NT2/D1 (cell line): Measurements from ENCODE around the gene SULT2A1.
"Not testable (repeated sequence)": the region's sequence is repeated elsewhere in the genome, so short reads cannot be mapped to it uniquely, and the experiment has no call there.

ENCODE experiments used
- DNase-seq: peaks from one replicate; pipeline ENCODE4 v3.0.0-alpha.2; 2011; ENCODE audit warnings: low read depth, low spot score
- H3K27me3 ChIP-seq: 2 replicates; pipeline ENCODE4 v1.6.0; 2011; ENCODE audit warnings: mild to moderate bottlenecking; ENCODE audit not compliant: insufficient read length, insufficient read depth
- H3K36me3 ChIP-seq: 2 replicates; pipeline ENCODE4 v1.6.1; 2011; ENCODE audit warnings: mild to moderate bottlenecking, low read length, mixed read lengths; ENCODE audit not compliant: insufficient read depth, insufficient read length
- H3K4me1 ChIP-seq: 2 replicates; pipeline ENCODE4 v1.5.1; 2011; ENCODE audit not compliant: insufficient read depth, insufficient read length
- H3K4me3 ChIP-seq: 2 replicates; pipeline ENCODE4 v1.5.1; 2011; ENCODE audit warnings: low read depth; ENCODE audit not compliant: insufficient read length
- H3K9ac ChIP-seq: 2 replicates; pipeline ENCODE4 v1.6.0; 2011; ENCODE audit warnings: low read depth; ENCODE audit not compliant: insufficient read length
- H3K9me3 ChIP-seq: 2 replicates; pipeline ENCODE4 v1.5.1; 2011; ENCODE audit warnings: mild to moderate bottlenecking, low read length; ENCODE audit not compliant: insufficient read depth
- SUZ12 ChIP-seq: IDR thresholded peaks from 2 replicates; pipeline ENCODE4 v1.6.1; 2011; ENCODE audit not compliant: insufficient read length, insufficient read depth; ENCODE audit errors: extremely low read depth
- YY1 ChIP-seq: IDR thresholded peaks from 2 replicates; pipeline ENCODE4 v1.6.1; 2011; ENCODE audit not compliant: insufficient read length, insufficient read depth
- ZNF274 ChIP-seq: IDR thresholded peaks from 2 replicates; pipeline ENCODE4 v1.6.1; 2011; ENCODE audit warnings: mild to moderate bottlenecking, low read depth, low read length

SULT2A1 gene, protein sequence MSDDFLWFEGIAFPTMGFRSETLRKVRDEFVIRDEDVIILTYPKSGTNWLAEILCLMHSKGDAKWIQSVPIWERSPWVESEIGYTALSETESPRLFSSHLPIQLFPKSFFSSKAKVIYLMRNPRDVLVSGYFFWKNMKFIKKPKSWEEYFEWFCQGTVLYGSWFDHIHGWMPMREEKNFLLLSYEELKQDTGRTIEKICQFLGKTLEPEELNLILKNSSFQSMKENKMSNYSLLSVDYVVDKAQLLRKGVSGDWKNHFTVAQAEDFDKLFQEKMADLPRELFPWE

DNA sequence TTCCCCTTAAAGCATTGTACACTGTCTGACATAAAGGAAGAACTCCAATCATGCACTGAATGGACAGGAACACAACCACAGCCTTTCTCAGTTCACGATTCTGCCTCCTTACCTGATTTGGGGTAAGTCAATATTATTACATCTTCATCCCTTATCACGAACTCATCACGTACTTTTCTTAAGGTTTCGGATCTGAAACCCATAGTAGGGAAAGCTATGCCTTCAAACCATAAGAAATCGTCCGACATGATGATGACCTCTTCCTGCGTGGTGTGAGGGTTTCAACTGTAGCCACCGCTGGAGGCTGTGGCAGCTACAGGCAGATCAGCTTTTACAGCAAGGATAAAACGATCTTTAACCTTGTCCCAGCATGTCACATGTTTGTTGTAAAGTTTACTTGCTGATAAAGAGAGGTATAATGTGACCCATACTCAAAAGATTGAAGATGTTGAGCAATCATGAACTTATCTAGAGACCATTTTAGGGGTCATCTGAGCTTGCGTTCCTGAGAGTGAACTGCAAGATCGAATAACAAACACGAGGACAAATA lies at the start of gene SULT2A1:
SULT2A1 (minus strand) TSS at position 306 of the 550 bp plus-strand sequence; CDS start at position 248, 58 bp downstream.
- DNase-seq, result no peak
- H3K9ac ChIP-seq, result no peak within 1 kb of the TSS

DNA sequence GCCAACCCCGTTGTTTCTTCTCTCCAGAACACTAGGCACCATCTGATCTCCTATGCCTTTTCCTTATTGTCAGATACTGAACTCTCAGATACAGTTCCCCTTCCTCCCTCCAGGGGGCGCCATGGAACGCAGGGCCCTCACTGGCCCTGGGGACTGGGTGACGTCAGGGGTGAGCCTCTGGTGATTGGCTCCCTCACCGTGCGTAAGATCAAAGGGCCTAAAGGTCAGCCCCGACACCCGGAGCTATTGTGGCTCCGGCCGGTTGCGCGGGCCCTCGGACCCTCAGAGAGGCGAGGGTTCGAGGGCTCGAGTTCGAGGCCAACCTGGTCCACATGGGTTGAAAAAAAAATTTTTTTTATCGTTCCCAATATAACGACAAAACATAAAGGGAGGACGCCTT lies 42.5 kb upstream of the SULT2A1 start:
- H3K9ac ChIP-seq, H3K36me3 ChIP-seq, DNase-seq, H3K27me3 ChIP-seq, H3K9me3 ChIP-seq, H3K4me1 ChIP-seq, H3K4me3 ChIP-seq: not testable (repeated sequence)

More for the DNA sequence above, at the start of gene SULT2A1:
- no peaks in the 10 kb centered on the region for H3K27me3 ChIP-seq
- no peak for TF ChIP-seq SUZ12
- no peak for TF ChIP-seq ZNF274
- TF ChIP-seq YY1, result no peak
- no peaks in the 10 kb centered on the region for H3K4me1 ChIP-seq
- H3K4me3 ChIP-seq, result no peak within 1 kb of the TSS
- no peaks in the 10 kb centered on the region for H3K36me3 ChIP-seq
- H3K9me3 ChIP-seq, result no peaks in the 10 kb centered on the region

DNA sequence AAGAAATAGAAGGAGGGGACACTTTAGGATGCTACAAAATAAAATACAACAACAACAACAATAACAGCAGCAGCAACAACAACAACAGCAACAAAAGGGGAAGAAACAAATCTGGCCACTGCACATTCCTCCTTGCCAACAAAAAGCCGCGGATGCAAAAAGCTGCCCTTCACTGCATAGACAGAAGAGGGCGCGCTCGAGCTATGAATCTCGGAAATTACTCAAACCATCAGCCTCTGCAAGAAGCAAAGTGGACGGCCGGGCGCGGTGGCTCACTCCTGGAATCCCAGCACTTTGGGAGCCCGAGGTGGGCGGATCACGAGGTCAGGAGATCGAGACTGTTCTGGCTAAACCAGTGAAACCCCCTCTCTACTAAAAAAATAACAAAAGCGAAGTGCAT lies 34.0 kb upstream of the SULT2A1 start:
- not testable (repeated sequence) for H3K4me3 ChIP-seq, H3K4me1 ChIP-seq, DNase-seq, H3K9ac ChIP-seq, H3K27me3 ChIP-seq, H3K9me3 ChIP-seq, H3K36me3 ChIP-seq

DNA sequence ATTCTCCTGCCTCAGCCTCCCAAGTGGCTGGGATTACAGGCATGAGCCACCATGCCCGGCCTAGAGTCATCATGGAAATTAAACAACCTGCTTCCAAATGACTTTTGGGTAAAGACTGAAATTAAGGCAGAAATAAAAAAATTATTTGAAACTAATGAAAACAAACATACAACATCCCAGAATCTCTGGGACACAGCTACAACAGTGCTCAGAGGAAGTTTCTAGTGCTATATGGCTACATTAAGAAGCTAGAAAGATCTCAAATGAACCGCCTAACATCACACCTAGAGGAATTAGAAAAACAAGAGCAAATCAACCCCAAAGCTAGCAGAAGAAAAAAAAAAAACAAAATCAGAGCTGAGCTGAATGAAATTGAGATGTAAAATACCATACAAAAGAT lies 24.1 kb upstream of the SULT2A1 start:
- H3K9ac ChIP-seq, H3K4me1 ChIP-seq, H3K36me3 ChIP-seq, DNase-seq, H3K9me3 ChIP-seq, H3K27me3 ChIP-seq, H3K4me3 ChIP-seq: not testable (repeated sequence)

DNA sequence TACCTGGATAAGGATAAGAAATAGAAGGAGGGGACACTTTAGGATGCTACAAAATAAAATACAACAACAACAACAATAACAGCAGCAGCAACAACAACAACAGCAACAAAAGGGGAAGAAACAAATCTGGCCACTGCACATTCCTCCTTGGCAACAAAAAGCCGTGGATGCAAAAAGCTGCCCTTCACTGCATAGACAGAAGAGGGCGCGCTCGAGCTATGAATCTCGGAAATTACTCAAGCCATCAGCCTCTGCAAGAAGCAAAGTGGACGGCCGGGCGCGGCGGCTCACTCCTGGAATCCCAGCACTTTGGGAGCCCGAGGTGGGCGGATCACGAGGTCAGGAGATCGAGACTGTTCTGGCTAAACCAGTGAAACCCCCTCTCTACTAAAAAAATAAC lies 23.2 kb upstream of the SULT2A1 start:
- H3K36me3 ChIP-seq, DNase-seq, H3K4me1 ChIP-seq, H3K27me3 ChIP-seq, H3K9me3 ChIP-seq, H3K9ac ChIP-seq, H3K4me3 ChIP-seq: not testable (repeated sequence)

DNA sequence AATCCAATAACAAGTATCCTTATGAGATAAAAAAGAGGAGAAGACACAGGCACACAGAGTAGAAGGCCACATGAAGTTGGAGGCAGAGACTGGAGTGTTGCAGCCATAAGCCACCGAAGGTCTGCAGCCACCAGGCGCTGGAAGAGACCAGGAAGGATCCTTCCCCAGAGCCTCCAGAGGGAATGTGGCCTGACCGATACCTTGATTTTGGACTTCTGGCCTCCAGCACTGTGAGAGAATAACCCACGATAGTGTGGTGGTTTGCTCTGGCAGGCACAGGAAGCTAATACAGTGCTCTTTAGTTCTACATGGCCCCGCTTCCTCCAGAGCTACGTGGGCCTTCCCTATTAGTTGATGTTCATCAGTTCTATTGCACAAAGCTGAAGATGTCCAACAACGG lies 15.3 kb upstream of the SULT2A1 start:
- TF ChIP-seq YY1 (no peak), SUZ12 (no peak), ZNF274 (no peak)

DNA sequence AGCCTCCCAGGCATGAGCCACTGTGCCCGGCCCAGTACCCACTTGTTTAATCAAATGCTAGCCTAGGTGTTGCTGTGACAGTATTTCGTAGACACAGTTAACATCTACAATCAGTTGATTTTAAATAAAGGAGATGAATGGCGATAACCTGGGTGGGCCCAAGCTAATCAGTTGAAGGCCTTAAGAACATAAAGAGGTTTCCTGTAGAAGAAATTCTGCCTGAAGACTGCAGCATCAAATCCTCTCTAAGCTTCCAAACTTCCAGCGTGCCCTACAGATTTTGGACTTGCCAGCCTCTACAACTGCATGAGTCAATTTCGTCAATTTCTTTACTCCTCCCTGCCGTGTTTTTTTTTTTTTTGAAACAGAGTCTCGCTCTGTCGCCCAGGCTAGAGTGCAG lies 13.2 kb upstream of the SULT2A1 start:
- Histone ChIP-seq H3K9me3 (no peaks in the 10 kb centered on the region), H3K36me3 (no peaks in the 10 kb centered on the region), H3K9ac (no peak overlapping the region), H3K27me3 (no peaks in the 10 kb centered on the region), H3K4me3 (no peak overlapping the region), H3K4me1 (no peaks in the 10 kb centered on the region)
- DNase-seq, result no peak
- TF ChIP-seq ZNF274 (no peak), YY1 (no peak), SUZ12 (no peak)

More for the DNA sequence above, 15.3 kb upstream of the SULT2A1 start:
- no peak for DNase-seq
- Histone ChIP-seq H3K36me3 (no peaks in the 10 kb centered on the region), H3K27me3 (no peaks in the 10 kb centered on the region), H3K9ac (no peak overlapping the region), H3K9me3 (no peaks in the 10 kb centered on the region), H3K4me1 (no peaks in the 10 kb centered on the region), H3K4me3 (no peak overlapping the region)

DNA sequence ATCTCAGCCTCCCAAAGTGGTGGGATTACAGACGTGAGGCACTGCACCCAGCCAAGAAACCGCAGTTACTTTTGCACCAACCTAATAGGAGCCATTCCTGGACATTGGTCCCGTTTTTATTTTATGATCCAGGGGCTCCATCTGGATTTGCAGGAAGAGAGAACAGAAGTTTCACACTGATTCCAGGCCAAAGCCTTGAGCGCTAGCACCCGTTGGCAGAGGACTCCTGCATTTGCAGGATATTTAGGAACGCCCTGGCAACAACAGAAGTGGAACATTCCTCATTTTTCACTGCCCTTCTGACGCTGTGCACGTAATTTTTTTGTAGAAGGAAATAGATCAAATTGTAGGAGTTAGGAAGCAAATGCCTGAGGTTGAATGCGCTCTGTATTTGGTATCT lies 11.7 kb upstream of the SULT2A1 start:
- TF ChIP-seq SUZ12, result no peak
- no peak for TF ChIP-seq ZNF274
- no peak for TF ChIP-seq YY1
- H3K9ac ChIP-seq, result no peak overlapping the region
- no peak overlapping the region for H3K4me3 ChIP-seq
- no peaks in the 10 kb centered on the region for H3K4me1 ChIP-seq
- no peaks in the 10 kb centered on the region; the same call in 1 of the 2 replicates for H3K9me3 ChIP-seq
- DNase-seq, result no peak
- H3K36me3 ChIP-seq, result no peaks in the 10 kb centered on the region
- H3K27me3 ChIP-seq, result no peaks in the 10 kb centered on the region
